RPMI7951 (cell line): Measurements from ENCODE around the gene ESRRA. TPM values are rescaled to one million over a fixed set of nuclear protein-coding genes. Genes with fewer than 3 reads are reported as not detected.
A peak's percentile ranks its signal among the peaks of the same experiment; 100 is the strongest.
"Not testable (repeated sequence)": the region's sequence is repeated elsewhere in the genome, so short reads cannot be mapped to it uniquely, and the experiment has no call there.

Source experiments
- DNase-seq: peaks from one replicate; pipeline ENCODE4 v3.0.0-alpha.2; 2012; ENCODE audit warnings: low read depth
- total RNA-seq: library from RNA; depleted of rRNA; stranded (reverse); fragments of >200 nt; shearing (Covaris generic); gene quantifications from 2 replicates; pipeline ENCODE4 v1.2.3, GENCODE V29; 2014

Gene ESRRA
- total RNA-seq, 1 experiment from 2014 or later = 7.4 TPM

DNA sequence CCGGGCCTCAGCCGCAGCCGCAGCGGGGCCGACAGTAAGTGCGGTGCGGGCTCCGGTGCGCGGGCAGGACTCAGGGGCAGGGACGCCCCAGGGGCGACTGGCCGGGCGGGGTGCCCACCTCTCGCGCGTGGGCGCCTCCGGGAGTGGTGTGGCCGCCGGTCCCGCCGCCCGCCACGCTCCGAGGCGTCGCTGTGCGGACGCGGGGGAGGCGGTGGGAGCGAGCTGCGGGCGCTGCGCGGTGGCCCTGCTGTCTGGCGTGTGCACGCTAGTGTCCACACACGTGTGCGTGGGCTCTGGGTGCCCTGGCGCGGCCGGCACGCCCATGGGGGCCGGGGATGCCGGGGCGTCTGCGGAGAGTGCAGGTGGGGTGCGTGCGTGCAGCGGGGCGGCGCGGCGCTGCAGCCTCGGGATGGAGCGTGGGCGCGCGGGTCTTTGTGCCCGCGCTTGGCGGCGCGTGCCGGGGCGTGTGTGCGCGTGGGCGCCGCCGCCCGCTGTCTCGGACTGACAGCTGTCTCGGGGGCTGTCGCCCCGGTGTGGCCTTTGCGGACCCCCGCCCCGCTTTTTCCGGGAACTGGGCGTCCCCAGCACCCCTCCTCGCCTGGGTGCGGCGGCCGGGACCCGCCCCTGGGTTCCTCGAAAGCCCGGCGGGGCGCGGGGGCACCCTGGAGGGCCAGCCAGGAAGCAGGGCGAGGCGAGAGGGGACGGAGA, 13.4 kb upstream of the ESRRA start:
- DNase-seq = no peak

DNA sequence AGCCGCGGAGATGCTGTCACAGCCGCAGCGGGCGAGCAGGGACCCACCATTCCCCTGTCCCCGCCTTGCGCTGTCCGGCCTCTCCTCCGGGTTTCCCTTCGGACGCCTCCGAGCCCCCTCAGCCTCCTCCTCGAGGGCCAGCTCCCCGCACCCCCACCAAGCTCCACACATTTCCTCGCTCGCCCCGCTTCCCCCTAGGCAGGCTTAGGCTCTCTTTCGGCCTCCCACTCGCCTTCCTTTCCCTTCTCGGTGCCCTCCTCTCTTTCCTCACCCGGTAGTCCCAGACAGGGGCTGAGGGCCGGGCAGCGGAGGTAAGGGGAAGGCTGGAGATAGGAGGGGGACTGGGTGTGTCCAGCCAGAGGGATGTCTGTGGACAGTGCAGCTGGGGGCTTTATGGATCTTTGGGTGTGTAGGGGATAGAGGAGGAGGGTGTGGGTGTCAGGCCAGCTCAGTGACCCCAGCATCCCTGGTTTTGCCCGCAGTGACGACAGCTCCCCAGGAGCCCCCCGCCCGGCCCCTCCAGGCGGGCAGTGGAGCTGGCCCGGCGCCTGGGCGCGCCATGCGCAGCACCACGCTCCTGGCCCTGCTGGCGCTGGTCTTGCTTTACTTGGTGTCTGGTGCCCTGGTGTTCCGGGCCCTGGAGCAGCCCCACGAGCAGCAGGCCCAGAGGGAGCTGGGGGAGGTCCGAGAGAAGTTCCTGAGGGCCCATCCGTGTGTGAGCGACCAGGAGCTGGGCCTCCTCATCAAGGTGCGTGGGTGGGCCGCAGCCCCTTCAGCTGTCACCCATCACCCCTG, 12.7 kb upstream of the ESRRA start:
- DNase-seq = no peak

DNA sequence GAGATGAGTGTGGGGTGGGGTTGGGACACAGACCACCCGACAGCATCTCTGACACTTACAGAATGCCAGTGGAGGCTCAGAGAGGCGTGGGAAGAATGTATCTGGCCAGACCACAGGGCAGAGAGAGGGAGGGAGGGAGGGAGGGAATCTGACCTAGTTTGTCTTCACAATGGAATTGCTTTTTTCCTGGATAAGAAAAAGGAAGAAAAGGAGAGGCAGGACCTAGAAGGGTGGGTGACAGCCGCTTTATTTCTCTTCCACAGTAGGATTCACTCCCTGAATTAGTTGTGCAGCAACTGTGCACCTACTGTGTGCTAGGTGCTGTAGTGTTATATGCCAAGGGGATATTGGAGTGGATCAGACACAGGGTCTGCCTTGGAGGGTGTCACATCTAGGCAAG, 10.6 kb upstream of the ESRRA start:
- DNase-seq = no peak

DNA sequence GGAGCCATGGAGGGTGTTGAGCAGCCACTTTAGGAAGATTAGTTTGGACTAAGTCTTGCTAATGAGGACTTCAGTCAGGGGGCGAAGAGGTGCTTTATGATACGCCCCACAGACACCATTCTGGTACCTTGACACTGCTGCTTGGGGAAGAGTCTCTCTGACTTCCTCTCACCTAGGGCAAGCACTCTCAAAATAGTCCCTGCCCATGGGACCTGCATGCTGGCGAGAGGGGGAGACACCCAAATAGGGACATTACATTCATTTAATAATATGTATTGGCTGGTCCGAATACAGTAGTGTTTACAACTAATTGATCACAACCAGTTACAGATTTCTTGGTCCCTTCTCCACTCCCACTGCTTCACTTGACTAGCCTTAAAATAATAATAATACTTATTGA, 9.6 kb upstream of the ESRRA start:
- DNase-seq = no peak

DNA sequence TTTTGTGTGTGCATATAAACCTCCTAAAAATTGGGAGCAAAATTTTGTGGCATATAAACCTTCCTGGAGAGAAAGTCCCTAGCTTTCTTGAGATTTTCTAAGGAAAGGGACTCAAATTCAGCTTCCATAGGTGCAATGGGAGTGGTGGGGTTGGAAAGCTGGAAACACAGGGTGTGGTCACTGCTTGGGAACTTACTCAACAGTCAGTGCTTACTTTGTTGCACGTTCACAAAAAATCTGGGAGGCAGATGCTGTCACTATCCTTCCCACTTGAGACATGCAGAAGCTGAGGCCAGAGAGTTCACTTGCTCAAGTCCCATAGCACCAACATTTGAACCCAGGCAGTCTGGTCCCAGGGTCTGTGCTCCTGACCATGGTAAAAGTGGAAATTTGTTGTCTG, 9.1 kb upstream of the ESRRA start:
- peak; percentile 37 for DNase-seq

GRCh38 chr11:64296830-64297698, 8.3 kb upstream of the ESRRA start:
- no peak for DNase-seq

GRCh38 chr11:64297699-64298358, 7.5 kb upstream of the ESRRA start:
- DNase-seq = no peak

DNA sequence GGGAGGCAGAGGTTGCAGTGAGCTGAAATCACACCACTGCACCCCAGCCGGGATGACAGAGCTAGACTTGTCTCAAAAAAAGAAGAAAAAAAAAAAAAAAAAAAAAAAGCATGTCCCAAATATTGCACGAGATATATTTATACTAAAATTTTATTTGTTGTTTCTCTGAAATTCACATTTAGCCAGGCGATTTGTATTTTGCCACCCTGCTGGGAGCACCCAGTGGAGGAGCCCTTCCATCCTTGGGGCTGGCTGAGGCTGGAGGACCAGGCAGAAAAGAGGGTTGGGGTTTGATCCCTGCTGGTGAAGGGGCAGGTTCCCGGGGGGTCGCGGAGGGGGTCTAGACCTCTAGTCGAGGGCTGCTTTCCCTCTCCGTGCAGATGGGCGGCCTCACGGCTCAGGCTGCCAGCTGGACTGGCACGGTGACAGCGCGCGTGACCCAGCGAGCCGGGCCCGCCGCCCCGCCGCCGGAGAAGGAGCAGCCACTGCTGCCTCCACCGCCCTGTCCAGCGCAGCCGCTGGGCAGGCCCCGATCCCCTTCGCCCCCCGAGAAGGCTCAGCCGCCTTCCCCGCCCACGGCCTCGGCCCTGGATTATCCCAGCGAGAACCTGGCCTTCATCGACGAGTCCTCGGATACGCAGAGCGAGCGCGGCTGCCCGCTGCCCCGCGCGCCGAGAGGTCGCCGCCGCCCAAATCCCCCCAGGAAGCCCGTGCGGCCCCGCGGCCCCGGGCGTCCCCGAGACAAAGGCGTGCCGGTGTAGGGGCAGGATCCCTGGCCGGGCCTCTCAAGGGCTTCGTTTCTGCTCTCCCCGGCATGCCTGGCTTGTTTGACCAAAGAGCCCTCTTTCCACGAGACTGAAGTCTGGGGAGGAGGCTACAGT, 6.1 kb upstream of the ESRRA start:
- DNase-seq = peak; percentile 33

GRCh38 chr11:64299847-64300648, 5.3 kb upstream of the ESRRA start, which contains the start of gene CATSPERZ:
CATSPERZ (plus strand) TSS chr11:64300358; CDS start chr11:64300411, 53 bp downstream.
- DNase-seq = no peak

GRCh38 chr11:64303109-64304031, 2.0 kb upstream of the ESRRA start:
- DNase-seq = no peak

GRCh38 chr11:64304032-64304315, 1.4 kb upstream of the ESRRA start:
- no peak for DNase-seq

DNA sequence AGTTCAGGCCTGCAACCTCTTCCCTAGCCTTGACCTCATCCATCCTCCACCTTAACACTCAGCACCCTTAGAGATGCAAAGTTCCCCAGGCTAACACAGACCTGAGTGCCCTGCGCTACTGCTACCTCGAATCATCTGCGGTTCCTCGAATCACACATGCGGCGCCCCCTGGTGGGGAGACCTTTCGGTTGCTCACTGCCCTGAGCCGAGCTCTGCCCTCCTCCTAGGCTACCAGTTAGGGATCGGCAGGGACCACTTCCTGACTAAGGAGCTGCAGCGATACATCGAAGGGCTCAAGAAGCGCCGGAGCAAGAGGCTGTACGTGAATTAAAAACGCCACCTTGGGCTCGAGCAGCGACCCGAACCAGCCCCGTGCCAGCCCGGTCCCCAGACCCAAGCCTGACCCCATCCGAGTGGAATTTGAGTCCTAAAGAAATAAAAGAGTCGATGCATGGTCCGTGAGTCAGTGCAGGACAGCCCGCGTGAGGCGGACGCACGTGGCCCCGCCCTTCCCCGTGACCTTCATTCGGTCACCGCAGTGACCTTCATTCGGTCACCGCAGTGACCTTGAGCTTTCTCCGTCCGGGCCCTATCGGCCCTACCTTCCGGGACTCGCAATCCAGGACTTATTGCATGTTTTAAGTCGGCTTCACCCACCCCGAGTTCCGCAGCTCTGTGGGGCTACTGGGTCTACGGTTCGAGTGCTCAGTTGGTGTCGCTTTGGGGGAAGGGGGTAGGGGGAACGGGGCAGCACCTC, 830 bp upstream of the ESRRA start:
- peak; percentile 85 for DNase-seq

DNA sequence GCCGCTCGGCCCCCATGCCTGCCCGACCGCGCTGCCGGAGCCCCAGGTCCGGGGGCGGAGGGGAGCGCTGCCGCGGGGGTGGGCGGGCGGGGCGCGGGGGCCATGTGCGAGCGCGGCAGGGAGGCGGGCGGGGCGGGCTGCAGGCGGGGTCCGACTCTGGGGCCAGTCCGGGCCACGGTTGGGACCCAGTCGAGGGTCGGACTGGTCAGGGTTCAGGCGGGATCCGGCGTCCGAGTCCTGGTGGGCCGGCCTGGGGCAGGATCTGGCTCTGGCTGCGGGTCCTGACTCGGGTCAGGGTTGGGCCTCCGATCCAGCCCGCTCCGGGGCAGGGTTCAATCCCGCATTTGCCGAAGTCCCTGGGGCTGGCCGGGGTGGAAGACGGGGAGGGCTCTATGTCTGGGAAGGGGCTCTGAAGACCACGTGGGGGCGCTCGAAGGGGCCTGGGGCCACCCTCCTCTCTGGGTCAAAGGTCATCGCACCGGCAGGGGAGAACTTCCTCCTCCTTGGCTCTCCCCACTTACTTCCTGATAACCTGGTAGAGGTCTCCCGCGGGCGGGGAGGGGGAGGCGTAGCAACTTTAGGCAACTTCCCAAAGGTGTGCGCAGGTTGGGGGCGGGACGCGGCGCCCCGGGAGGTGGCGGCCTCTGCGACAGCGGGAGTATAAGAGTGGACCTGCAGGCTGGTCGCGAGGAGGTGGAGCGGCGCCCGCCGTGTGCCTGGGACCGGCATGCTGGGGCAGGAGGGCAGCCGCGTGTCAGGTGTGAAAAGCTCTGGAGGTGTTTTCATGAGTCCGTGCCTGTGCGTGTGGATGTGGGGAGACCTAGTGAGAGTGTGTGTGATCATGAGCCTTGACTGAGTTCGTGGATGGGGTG, 603 bp downstream of the ESRRA start:
- peak; percentile 35 for DNase-seq

DNA sequence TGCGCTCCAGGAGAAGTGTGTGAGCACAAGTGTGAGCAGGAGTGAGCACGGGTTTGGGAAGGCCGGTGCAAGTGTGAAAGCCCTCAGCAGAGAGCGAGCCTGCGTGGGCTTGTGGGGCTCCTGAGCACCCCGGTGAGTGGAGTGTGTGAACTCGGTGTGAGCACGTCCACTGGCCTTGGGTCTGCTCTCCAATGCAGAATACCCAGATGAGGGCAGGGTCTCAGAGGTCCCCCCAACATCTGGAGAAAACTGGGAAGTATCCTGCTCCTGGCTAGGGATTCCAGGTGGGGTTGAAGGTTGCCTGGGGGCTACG, 1.2 kb downstream of the ESRRA start:
- DNase-seq = no peak

DNA sequence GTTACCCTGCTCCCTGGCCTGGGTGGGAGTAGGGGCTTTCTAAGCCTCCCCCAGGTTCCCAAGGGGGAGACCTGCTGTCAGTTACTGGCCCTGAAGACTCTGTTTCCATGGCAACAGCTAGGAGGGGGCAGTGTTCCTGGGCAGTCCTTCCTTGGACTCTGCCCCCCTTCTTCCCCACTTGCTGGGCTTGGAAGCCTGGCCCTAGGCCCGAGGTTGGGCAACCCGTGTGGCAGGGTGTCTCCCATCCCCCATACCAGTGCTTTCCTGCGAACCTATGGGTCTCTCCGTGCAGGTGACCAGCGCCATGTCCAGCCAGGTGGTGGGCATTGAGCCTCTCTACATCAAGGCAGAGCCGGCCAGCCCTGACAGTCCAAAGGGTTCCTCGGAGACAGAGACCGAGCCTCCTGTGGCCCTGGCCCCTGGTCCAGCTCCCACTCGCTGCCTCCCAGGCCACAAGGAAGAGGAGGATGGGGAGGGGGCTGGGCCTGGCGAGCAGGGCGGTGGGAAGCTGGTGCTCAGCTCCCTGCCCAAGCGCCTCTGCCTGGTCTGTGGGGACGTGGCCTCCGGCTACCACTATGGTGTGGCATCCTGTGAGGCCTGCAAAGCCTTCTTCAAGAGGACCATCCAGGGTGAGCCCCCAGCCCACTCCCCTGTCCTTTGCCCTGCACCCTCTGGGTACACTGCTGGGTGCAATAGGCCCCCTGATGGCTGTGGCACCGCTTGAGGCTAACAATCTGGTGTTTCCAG, 1.7 kb downstream of the ESRRA start:
- no peak for DNase-seq

GRCh38 chr11:64307795-64308194, 2.5 kb downstream of the ESRRA start:
- DNase-seq = not testable (repeated sequence)

- no peak for DNase-seq
Measured at GRCh38 chr11:64312947-64313346, 7.6 kb downstream of the ESRRA start.
